ENCODE results near the gene GPC5.

The GPC5 gene

DNA sequence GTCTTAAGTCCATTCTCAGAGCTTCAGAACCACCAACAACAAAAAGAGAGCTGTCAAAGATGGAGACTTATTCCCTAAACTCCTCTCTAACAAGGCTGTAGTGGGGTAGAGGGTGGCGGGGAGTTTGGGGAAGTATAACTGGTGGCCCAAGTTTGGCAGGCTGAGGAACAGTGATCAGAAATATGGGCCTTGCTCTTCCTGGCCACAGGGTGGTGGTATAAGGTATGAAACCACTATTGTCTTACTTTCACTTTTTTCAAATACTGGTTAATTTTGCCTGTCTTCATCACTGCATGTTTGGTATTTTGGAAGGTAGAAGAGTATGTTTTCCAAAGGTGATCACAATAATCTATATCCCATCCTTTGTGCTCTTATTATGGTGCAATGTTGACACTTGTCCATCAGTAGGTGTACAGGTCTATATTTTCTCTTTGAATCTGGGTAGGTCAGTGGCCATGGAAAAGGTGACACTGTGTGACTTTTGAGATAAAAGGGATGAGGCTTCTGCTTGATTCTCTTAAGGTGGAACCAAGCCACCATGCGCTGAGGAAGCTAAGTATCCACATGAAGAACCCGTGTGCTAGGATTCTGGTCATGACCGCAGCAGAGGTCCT is 23.2 kb upstream of the GPC5 start:
- no peak overlapping the region for H3K4me3 ChIP-seq (ENCODE audit: low read length)
- no peak overlapping the region for H3K9ac ChIP-seq (ENCODE audit: low read length)
- H3K4me1 ChIP-seq (ENCODE audit: control insufficient read depth, insufficient read depth, low read length) = no peaks in the 10 kb centered on the region
- no peaks in the 10 kb centered on the region for H3K9me3 ChIP-seq (ENCODE audit: control insufficient read depth, low read length)
- no peaks in the 10 kb centered on the region for H3K27me3 ChIP-seq (ENCODE audit: control insufficient read depth, insufficient read depth, low read length)
- no peaks in the 10 kb centered on the region for H3K36me3 ChIP-seq (ENCODE audit: control insufficient read depth, insufficient read depth, low read length)

- H3K4me1 ChIP-seq (ENCODE audit: control insufficient read depth, insufficient read depth, low read length) = no peaks in the 10 kb centered on the region
- H3K27me3 ChIP-seq (ENCODE audit: control insufficient read depth, insufficient read depth, low read length) = no peaks in the 10 kb centered on the region
- no peak overlapping the region for H3K9ac ChIP-seq (ENCODE audit: low read length)
- H3K9me3 ChIP-seq (ENCODE audit: control insufficient read depth, low read length) = no peaks in the 10 kb centered on the region
- H3K36me3 ChIP-seq (ENCODE audit: control insufficient read depth, insufficient read depth, low read length) = no peaks in the 10 kb centered on the region
- H3K4me3 ChIP-seq (ENCODE audit: low read length) = no peak overlapping the region
Observed at GRCh38 chr13:91381371-91381770, 17.1 kb upstream of the GPC5 start.

DNA sequence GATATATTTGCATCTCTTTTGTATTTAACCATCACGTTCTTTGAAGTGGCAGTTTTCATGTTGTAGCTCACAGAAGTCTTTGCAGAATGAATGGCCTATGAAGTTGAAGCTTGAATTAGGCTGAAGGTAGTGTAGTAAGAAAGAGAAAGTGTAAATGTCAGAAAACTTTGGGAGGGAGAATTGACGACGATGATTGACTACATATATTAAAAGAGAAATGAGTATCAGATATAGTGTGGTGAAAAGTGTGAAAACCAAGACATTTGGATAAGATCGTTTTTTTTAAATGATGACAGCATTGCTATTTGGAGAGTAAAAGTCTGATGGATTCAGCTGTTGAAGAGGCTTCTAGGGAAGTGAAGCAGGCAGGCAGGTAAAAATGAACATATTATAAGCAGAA is 14.6 kb upstream of the GPC5 start:
- no peaks in the 10 kb centered on the region for H3K36me3 ChIP-seq (ENCODE audit: control insufficient read depth, insufficient read depth, low read length)
- no peaks in the 10 kb centered on the region for H3K27me3 ChIP-seq (ENCODE audit: control insufficient read depth, insufficient read depth, low read length)
- H3K9ac ChIP-seq (ENCODE audit: low read length) = no peak overlapping the region
- H3K4me3 ChIP-seq (ENCODE audit: low read length) = no peak overlapping the region
- H3K9me3 ChIP-seq (ENCODE audit: control insufficient read depth, low read length) = no peaks in the 10 kb centered on the region
- no peaks in the 10 kb centered on the region for H3K4me1 ChIP-seq (ENCODE audit: control insufficient read depth, insufficient read depth, low read length)

- H3K4me3 ChIP-seq (ENCODE audit: low read length) = no peak overlapping the region
- no peak overlapping the region for H3K9ac ChIP-seq (ENCODE audit: low read length)
- H3K36me3 ChIP-seq (ENCODE audit: control insufficient read depth, insufficient read depth, low read length) = no peaks in the 10 kb centered on the region
- H3K27me3 ChIP-seq (ENCODE audit: control insufficient read depth, insufficient read depth, low read length) = no peaks in the 10 kb centered on the region
- H3K9me3 ChIP-seq (ENCODE audit: control insufficient read depth, low read length) = no peaks in the 10 kb centered on the region
- no peaks in the 10 kb centered on the region for H3K4me1 ChIP-seq (ENCODE audit: control insufficient read depth, insufficient read depth, low read length)
Observed at GRCh38 chr13:91384896-91385295, 13.5 kb upstream of the GPC5 start.

- Histone ChIP-seq H3K27me3 (ENCODE audit: control insufficient read depth, insufficient read depth, low read length) (peaks cover 5% of the 10 kb centered on the region), H3K4me1 (ENCODE audit: control insufficient read depth, insufficient read depth, low read length) (no peaks in the 10 kb centered on the region), H3K9me3 (ENCODE audit: control insufficient read depth, low read length) (no peaks in the 10 kb centered on the region), H3K9ac (ENCODE audit: low read length) (no peak overlapping the region), H3K36me3 (ENCODE audit: control insufficient read depth, insufficient read depth, low read length) (no peaks in the 10 kb centered on the region), H3K4me3 (ENCODE audit: low read length) (no peak overlapping the region)
Observed at GRCh38 chr13:91389186-91389585, 9.2 kb upstream of the GPC5 start.

DNA sequence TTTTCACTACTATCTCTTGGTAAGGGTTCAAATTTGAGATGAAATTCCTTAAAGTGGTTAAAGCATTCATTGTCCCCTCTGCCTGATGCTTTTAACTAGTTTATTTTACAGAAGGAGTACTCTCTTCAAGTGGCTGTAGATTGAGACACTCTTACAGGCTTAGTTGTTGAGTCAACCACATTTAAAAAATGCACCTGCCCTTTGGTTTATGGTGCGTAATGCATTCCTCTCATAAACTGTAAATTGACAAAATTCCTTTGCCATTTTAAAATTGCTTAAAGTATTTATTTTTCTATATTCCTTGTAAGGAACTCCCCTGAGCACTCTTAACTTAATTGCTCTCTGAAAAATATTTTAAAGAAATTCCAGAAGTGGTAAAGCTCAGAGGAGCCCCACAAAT is 826 bp upstream of the GPC5 start:
- Histone ChIP-seq H3K4me3 (ENCODE audit: low read length) (no peak overlapping the region), H3K4me1 (ENCODE audit: control insufficient read depth, insufficient read depth, low read length) (peaks cover 10% of the 10 kb centered on the region), H3K27me3 (ENCODE audit: control insufficient read depth, insufficient read depth, low read length) (peaks cover 46% of the 10 kb centered on the region), H3K9ac (ENCODE audit: low read length) (no peak overlapping the region), H3K36me3 (ENCODE audit: control insufficient read depth, insufficient read depth, low read length) (no peaks in the 10 kb centered on the region), H3K9me3 (ENCODE audit: control insufficient read depth, low read length) (no peaks in the 10 kb centered on the region)

- no peaks in the 10 kb centered on the region for H3K36me3 ChIP-seq (ENCODE audit: control insufficient read depth, insufficient read depth, low read length)
- no peak overlapping the region for H3K4me3 ChIP-seq (ENCODE audit: low read length)
- peaks cover 41% of the 10 kb centered on the region for H3K27me3 ChIP-seq (ENCODE audit: control insufficient read depth, insufficient read depth, low read length)
- H3K9ac ChIP-seq (ENCODE audit: low read length) = no peak overlapping the region
- peaks cover 10% of the 10 kb centered on the region for H3K4me1 ChIP-seq (ENCODE audit: control insufficient read depth, insufficient read depth, low read length)
- H3K9me3 ChIP-seq (ENCODE audit: control insufficient read depth, low read length) = no peaks in the 10 kb centered on the region
Observed at GRCh38 chr13:91399189-91400062, 1.0 kb downstream of the GPC5 start.

- H3K4me3 ChIP-seq (ENCODE audit: low read length) = no peak overlapping the region
- no peaks in the 10 kb centered on the region for H3K36me3 ChIP-seq (ENCODE audit: control insufficient read depth, insufficient read depth, low read length)
- peaks cover 35% of the 10 kb centered on the region for H3K27me3 ChIP-seq (ENCODE audit: control insufficient read depth, insufficient read depth, low read length)
- peaks cover 10% of the 10 kb centered on the region for H3K4me1 ChIP-seq (ENCODE audit: control insufficient read depth, insufficient read depth, low read length)
- no peak overlapping the region for H3K9ac ChIP-seq (ENCODE audit: low read length)
- no peaks in the 10 kb centered on the region for H3K9me3 ChIP-seq (ENCODE audit: control insufficient read depth, low read length)
Observed at GRCh38 chr13:91400063-91400399, 1.6 kb downstream of the GPC5 start.

- H3K9me3 ChIP-seq (ENCODE audit: control insufficient read depth, low read length) = no peaks in the 10 kb centered on the region
- H3K27me3 ChIP-seq (ENCODE audit: control insufficient read depth, insufficient read depth, low read length) = peaks cover 28% of the 10 kb centered on the region
- no peaks in the 10 kb centered on the region for H3K36me3 ChIP-seq (ENCODE audit: control insufficient read depth, insufficient read depth, low read length)
- no peak overlapping the region for H3K4me3 ChIP-seq (ENCODE audit: low read length)
- no peak overlapping the region for H3K9ac ChIP-seq (ENCODE audit: low read length)
- peaks cover 10% of the 10 kb centered on the region for H3K4me1 ChIP-seq (ENCODE audit: control insufficient read depth, insufficient read depth, low read length)
Observed at GRCh38 chr13:91400671-91401070, 2.2 kb downstream of the GPC5 start.

DNA sequence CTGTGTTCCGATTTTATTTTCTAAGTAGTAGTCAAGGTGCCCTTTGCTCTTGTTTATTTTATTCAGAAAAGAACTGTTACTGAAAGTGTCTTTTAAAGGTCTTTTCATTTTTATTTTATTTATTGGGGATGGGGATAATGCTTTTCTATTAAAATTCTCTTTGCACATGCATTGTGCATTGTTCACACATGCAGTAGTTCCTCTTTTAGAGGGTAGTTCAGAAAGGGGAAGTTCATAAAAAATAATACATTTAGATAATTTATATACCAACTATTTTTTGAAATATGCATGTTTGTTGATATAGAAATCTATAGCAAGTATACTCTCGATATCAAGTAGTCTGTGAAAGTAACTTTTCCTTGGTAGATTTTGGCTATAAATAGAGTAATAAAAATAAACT is 3.5 kb downstream of the GPC5 start:
- Histone ChIP-seq H3K4me1 (ENCODE audit: control insufficient read depth, insufficient read depth, low read length) (peaks cover 10% of the 10 kb centered on the region), H3K27me3 (ENCODE audit: control insufficient read depth, insufficient read depth, low read length) (peaks cover 21% of the 10 kb centered on the region), H3K4me3 (ENCODE audit: low read length) (no peak overlapping the region), H3K36me3 (ENCODE audit: control insufficient read depth, insufficient read depth, low read length) (no peaks in the 10 kb centered on the region), H3K9me3 (ENCODE audit: control insufficient read depth, low read length) (no peaks in the 10 kb centered on the region), H3K9ac (ENCODE audit: low read length) (no peak overlapping the region)

- Histone ChIP-seq H3K27me3 (ENCODE audit: control insufficient read depth, insufficient read depth, low read length) (no peaks in the 10 kb centered on the region), H3K4me1 (ENCODE audit: control insufficient read depth, insufficient read depth, low read length) (no peaks in the 10 kb centered on the region)
Observed at GRCh38 chr13:91405240-91405639, 6.8 kb downstream of the GPC5 start.

DNA sequence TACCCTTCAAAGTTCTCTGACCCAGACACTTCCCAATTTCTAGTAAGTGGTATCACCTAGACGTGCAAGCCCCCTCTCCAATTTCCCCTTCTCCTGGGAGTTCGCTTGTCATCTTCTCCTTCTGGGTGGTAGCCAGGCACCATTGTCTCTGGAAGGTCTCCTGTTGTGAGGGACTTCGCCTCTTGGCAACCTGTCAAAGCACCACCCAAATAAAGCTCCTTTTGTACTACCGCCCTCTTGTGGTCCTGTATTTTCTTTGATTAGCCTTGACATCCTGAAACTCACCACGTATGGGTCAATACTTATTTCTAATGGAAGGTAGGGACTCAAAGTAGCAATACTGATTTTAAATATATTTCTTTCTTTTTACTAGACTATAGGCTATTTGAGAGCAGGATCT is 8.2 kb downstream of the GPC5 start:
- Histone ChIP-seq H3K4me3 (ENCODE audit: low read length) (no peak overlapping the region), H3K36me3 (ENCODE audit: control insufficient read depth, insufficient read depth, low read length) (no peaks in the 10 kb centered on the region)

More at GRCh38 chr13:91405240-91405639, 6.8 kb downstream of the GPC5 start:
- H3K9me3 ChIP-seq (ENCODE audit: control insufficient read depth, low read length) = no peaks in the 10 kb centered on the region
- H3K9ac ChIP-seq (ENCODE audit: low read length) = no peak overlapping the region
- no peak overlapping the region for H3K4me3 ChIP-seq (ENCODE audit: low read length)
- H3K36me3 ChIP-seq (ENCODE audit: control insufficient read depth, insufficient read depth, low read length) = no peaks in the 10 kb centered on the region

More for the DNA sequence above, 8.2 kb downstream of the GPC5 start:
- Histone ChIP-seq H3K9ac (ENCODE audit: low read length) (no peak overlapping the region), H3K9me3 (ENCODE audit: control insufficient read depth, low read length) (no peaks in the 10 kb centered on the region), H3K4me1 (ENCODE audit: control insufficient read depth, insufficient read depth, low read length) (no peaks in the 10 kb centered on the region), H3K27me3 (ENCODE audit: control insufficient read depth, insufficient read depth, low read length) (no peaks in the 10 kb centered on the region)
